Activated CD4-positive, CD25-positive, alpha-beta regulatory T cell treated with anti-CD3 and anti-CD28 coated beads, Interleukin-2, amount 50 U/mL, for 72 hours (primary cell): ENCODE measurements around the gene SPOUT1.
"Not testable (repeated sequence)": the region's sequence is repeated elsewhere in the genome, so short reads cannot be mapped to it uniquely, and the experiment has no call there.

Source experiments
- DNase-seq: peaks from one replicate; pipeline ENCODE4 v3.0.0; 2021

The SPOUT1 gene

GRCh38 chr9:128808543-128808942 is 21.1 kb downstream of the SPOUT1 start:
- no peak for DNase-seq

GRCh38 chr9:128807827-128808226 is 21.8 kb downstream of the SPOUT1 start:
- no peak for DNase-seq

- DNase-seq = no peak
Measured at GRCh38 chr9:128805661-128806060, 23.9 kb downstream of the SPOUT1 start.

GRCh38 chr9:128802482-128802881 is 27.1 kb downstream of the SPOUT1 start:
- DNase-seq = no peak

GRCh38 chr9:128800061-128800460 is 29.5 kb downstream of the SPOUT1 start:
- no peak for DNase-seq

- no peak for DNase-seq
Measured at GRCh38 chr9:128798896-128799295, 30.7 kb downstream of the SPOUT1 start.

- not testable (repeated sequence) for DNase-seq
Measured at GRCh38 chr9:128794961-128795360, 34.6 kb downstream of the SPOUT1 start.

GRCh38 chr9:128792978-128793686 is 36.5 kb downstream of the SPOUT1 start:
- DNase-seq = no peak

- DNase-seq = no peak
Measured at GRCh38 chr9:128792134-128792533, 37.5 kb downstream of the SPOUT1 start.

- DNase-seq = no peak
Measured at GRCh38 chr9:128790536-128790935, 39.1 kb downstream of the SPOUT1 start.

- DNase-seq = no peak
Measured at GRCh38 chr9:128788445-128788844, 41.1 kb downstream of the SPOUT1 start.

- DNase-seq = no peak
Measured at GRCh38 chr9:128787659-128788058, 41.9 kb downstream of the SPOUT1 start.

GRCh38 chr9:128786681-128787601 is 42.7 kb downstream of the SPOUT1 start, which contains the start of gene TBC1D13:
TBC1D13 (plus strand) TSS chr9:128787253; CDS start chr9:128787354, 101 bp downstream.
- DNase-seq = peak; percentile 91

GRCh38 chr9:128785427-128785826 is 44.2 kb downstream of the SPOUT1 start:
- no peak for DNase-seq

- DNase-seq = no peak
Measured at GRCh38 chr9:128782669-128783068, 46.9 kb downstream of the SPOUT1 start.

- no peak for DNase-seq
Measured at GRCh38 chr9:128781187-128782070, 48.2 kb downstream of the SPOUT1 start.

GRCh38 chr9:128780093-128780492 is 49.5 kb downstream of the SPOUT1 start:
- not testable (repeated sequence) for DNase-seq

GRCh38 chr9:128774804-128775203 is 54.8 kb downstream of the SPOUT1 start:
- no peak for DNase-seq

GRCh38 chr9:128773049-128773448 is 56.5 kb downstream of the SPOUT1 start:
- DNase-seq = no peak

GRCh38 chr9:128771745-128772519 is 57.7 kb downstream of the SPOUT1 start, which contains the start of gene ZER1:
ZER1 (minus strand) TSS chr9:128771927; CDS start chr9:128755565, 16,362 bp downstream.
- peak; percentile 95 for DNase-seq

GRCh38 chr9:128771094-128771721 is 58.4 kb downstream of the SPOUT1 start:
- DNase-seq = no peak
